Colonic mucosa (tissue), 4 donors: ENCODE data around the gene NOPCHAP1. TPM values are rescaled to one million over a fixed set of nuclear protein-coding genes. Genes with fewer than 3 reads are reported as not detected.

ENCODE experiments used
- DNase-seq: peaks from one replicate; pipeline ENCODE4 v3.0.0-alpha.2; 2020
- H3K27ac ChIP-seq: fragments of 200-600 bp; one replicate; pipeline ENCODE4 v1.8.0; 2021
- H3K27me3 ChIP-seq: fragments of 200-600 bp; one replicate; pipeline ENCODE4 v1.8.0; 2021
- H3K36me3 ChIP-seq: fragments of 200-600 bp; one replicate; pipeline ENCODE4 v1.8.0; 2021
- H3K4me1 ChIP-seq: fragments of 200-600 bp; one replicate; pipeline ENCODE4 v1.8.0; 2021; ENCODE audit warnings: mild to moderate bottlenecking
- H3K4me3 ChIP-seq: fragments of 200-600 bp; one replicate; pipeline ENCODE4 v1.8.0; 2021
- H3K9ac ChIP-seq, 2 donors: one replicate each; pipeline ENCODE4 v1.7.0; 2013; ENCODE audit warnings: control low read depth in 2 of 2, low read depth in 2 of 2, low read length in 2 of 2
- H3K9me3 ChIP-seq: fragments of 200-600 bp; one replicate; pipeline ENCODE4 v1.8.0; 2021
- CTCF ChIP-seq: fragments of 200-600 bp; IDR thresholded peaks from one replicate; pipeline ENCODE4 v1.8.0; 2022; ENCODE audit warnings: antibody characterized with exemption, mild to moderate bottlenecking
- intact Hi-C: fragments of 100-400 bp; cut with DNase I; formaldehyde crosslinking; loops from one replicate; pipeline ENCODE4 v1.14.1; 2022
- total RNA-seq, 2 donors: library from RNA; stranded (reverse); fragmentation: NEBNext Ultra II Directional in 1 of 2; extraction: Animal tissue kit (Norgen Biotek cat#: 25700) in 1 of 2; gene quantifications; one replicate each; pipeline ENCODE4 v1.2.1, GENCODE V29; 2021
- donor health status: healthy.
- donor health status: DM: no; HTN: no; CAD: no.
- donor health status: DM: no; HTN: no; CAD: no.

NOPCHAP1 gene
- total RNA-seq, 2 donors from 2014 or later, result 8.7 to 15.3 TPM

GRCh38 chr12:104997541-104997940 is 11.4 kb downstream of the NOPCHAP1 start:
- Histone ChIP-seq H3K27me3 (no peaks in the 10 kb centered on the region), H3K36me3 (no peaks in the 10 kb centered on the region), H3K9me3 (no peaks in the 10 kb centered on the region), H3K4me1 (peaks cover 3% of the 10 kb centered on the region), H3K9ac (no peak overlapping the region), H3K4me3 (no peak overlapping the region), H3K27ac (no peak overlapping the region)
- no peak for TF ChIP-seq CTCF
- intact Hi-C loops, result no loop called here
- no peak for DNase-seq

- Histone ChIP-seq H3K4me1 (peaks cover 3% of the 10 kb centered on the region), H3K27ac (no peak overlapping the region)
Measured at GRCh38 chr12:104998423-104999346, 12.6 kb downstream of the NOPCHAP1 start.

GRCh38 chr12:104999347-104999685 is 13.2 kb downstream of the NOPCHAP1 start:
- Histone ChIP-seq H3K9ac (no peak overlapping the region), H3K27me3 (no peaks in the 10 kb centered on the region), H3K9me3 (no peaks in the 10 kb centered on the region), H3K4me1 (peaks cover 3% of the 10 kb centered on the region), H3K4me3 (no peak overlapping the region), H3K36me3 (no peaks in the 10 kb centered on the region), H3K27ac (no peak overlapping the region)
- intact Hi-C loops, result no loop called here
- TF ChIP-seq CTCF, result no peak
- no peak for DNase-seq

More at GRCh38 chr12:104998423-104999346, 12.6 kb downstream of the NOPCHAP1 start:
- no peaks in the 10 kb centered on the region for H3K27me3 ChIP-seq
- peak; percentile 76 for DNase-seq
- no peaks in the 10 kb centered on the region for H3K36me3 ChIP-seq
- no peak overlapping the region for H3K4me3 ChIP-seq
- H3K9ac ChIP-seq, result no peak overlapping the region
- TF ChIP-seq CTCF, result no peak
- no peaks in the 10 kb centered on the region for H3K9me3 ChIP-seq
- intact Hi-C loops, result no loop called here

GRCh38 chr12:105001476-105001875 is 15.4 kb downstream of the NOPCHAP1 start:
- no peak for TF ChIP-seq CTCF
- H3K4me1 ChIP-seq, result peaks cover 3% of the 10 kb centered on the region
- no peak overlapping the region for H3K9ac ChIP-seq
- no peak for DNase-seq
- no peaks in the 10 kb centered on the region for H3K36me3 ChIP-seq
- no peak overlapping the region for H3K27ac ChIP-seq
- no peaks in the 10 kb centered on the region for H3K9me3 ChIP-seq
- no peaks in the 10 kb centered on the region for H3K27me3 ChIP-seq
- H3K4me3 ChIP-seq, result no peak overlapping the region
- intact Hi-C loops, result no loop called here

- intact Hi-C loops, result no loop called here
- no peaks in the 10 kb centered on the region for H3K36me3 ChIP-seq
- no peaks in the 10 kb centered on the region for H3K27me3 ChIP-seq
- H3K4me1 ChIP-seq, result no peaks in the 10 kb centered on the region
- no peak for DNase-seq
- no peak for TF ChIP-seq CTCF
- no peaks in the 10 kb centered on the region for H3K9me3 ChIP-seq
- H3K4me3 ChIP-seq, result no peak overlapping the region
- no peak overlapping the region for H3K27ac ChIP-seq
- no peak overlapping the region for H3K9ac ChIP-seq
Measured at GRCh38 chr12:105013892-105014291, 27.8 kb downstream of the NOPCHAP1 start.
